Neural progenitor cell (in vitro differentiated cells): ENCODE results near the gene MAD1L1. TPM values are rescaled to one million over a fixed set of nuclear protein-coding genes. Genes with fewer than 3 reads are reported as not detected.
"Not testable (repeated sequence)": the region's sequence is repeated elsewhere in the genome, so short reads cannot be mapped to it uniquely, and the experiment has no call there.

ENCODE experiments used
- DNase-seq: peaks from one replicate; pipeline ENCODE4 v3.0.0-alpha.2; 2016; ENCODE audit warnings: low spot score
- H2AFZ ChIP-seq: fragments of 200-600 bp; sonication (generic); replicated peaks from 2 replicates; pipeline ENCODE4 v1.6.1; 2016; ENCODE audit warnings: antibody characterized with exemption
- H3F3A ChIP-seq: fragments of 200-600 bp; sonication (generic); 2 replicates; pipeline ENCODE4 v1.6.1; 2016; ENCODE audit warnings: antibody characterized with exemption, low read depth
- H3K27ac ChIP-seq: fragments of 200-600 bp; sonication (generic); 2 replicates; pipeline ENCODE4 v1.5.1; 2016; ENCODE audit warnings: mild to moderate bottlenecking
- H3K27me3 ChIP-seq: fragments of 200-600 bp; sonication (generic); 2 replicates; pipeline ENCODE4 v1.6.1; 2016; ENCODE audit warnings: mild to moderate bottlenecking, moderate library complexity
- H3K36me3 ChIP-seq: fragments of 200-600 bp; sonication (generic); 2 replicates; pipeline ENCODE4 v1.5.1; 2016
- H3K4me1 ChIP-seq: fragments of 200-600 bp; sonication (generic); 2 replicates; pipeline ENCODE4 v1.6.1; 2016; ENCODE audit warnings: mixed run types
- H3K4me2 ChIP-seq: fragments of 200-600 bp; sonication (generic); 2 replicates; pipeline ENCODE4 v1.6.1; 2016
- H3K4me3 ChIP-seq: fragments of 200-600 bp; sonication (generic); 2 replicates; pipeline ENCODE4 v1.5.1; 2016
- H3K79me2 ChIP-seq: fragments of 200-600 bp; sonication (generic); 2 replicates; pipeline ENCODE4 v1.6.1; 2016; ENCODE audit warnings: low read depth
- H3K9ac ChIP-seq: fragments of 200-600 bp; sonication (generic); 2 replicates; pipeline ENCODE4 v1.6.1; 2016
- H3K9me3 ChIP-seq: fragments of 200-600 bp; sonication (generic); 2 replicates; pipeline ENCODE4 v1.5.1; 2016; ENCODE audit warnings: low read depth
- H4K20me1 ChIP-seq: fragments of 200-600 bp; sonication (generic); 2 replicates; pipeline ENCODE4 v1.6.1; 2016; ENCODE audit warnings: low read depth
- H3K27ac Mint-ChIP-seq: 3 replicates; pipeline ENCODE4 v1.8.0; 2021; ENCODE audit warnings: mixed read lengths
- H3K27me3 Mint-ChIP-seq: 2 replicates; pipeline ENCODE4 v1.8.0; 2022; ENCODE audit warnings: low read depth, mild to moderate bottlenecking, inconsistent platforms, moderate library complexity, mixed read lengths; ENCODE audit not compliant: insufficient read depth
- H3K36me3 Mint-ChIP-seq: 3 replicates; pipeline ENCODE4 v1.8.0; 2021; ENCODE audit warnings: mixed read lengths
- H3K4me1 Mint-ChIP-seq: 3 replicates; pipeline ENCODE4 v1.8.0; 2021; ENCODE audit warnings: mixed read lengths
- H3K4me3 Mint-ChIP-seq: 3 replicates; pipeline ENCODE4 v1.8.0; 2021; ENCODE audit warnings: mild to moderate bottlenecking, moderate library complexity, mixed read lengths
- H3K9me3 Mint-ChIP-seq: 3 replicates; pipeline ENCODE4 v1.8.0; 2020; ENCODE audit warnings: mixed read lengths
- EZH2 ChIP-seq: fragments of 200-600 bp; sonication (generic); IDR thresholded peaks from 2 replicates; pipeline ENCODE4 v1.6.1; 2017; ENCODE audit warnings: antibody characterized with exemption, mild to moderate bottlenecking, moderate library complexity
- EZH2phosphoT487 ChIP-seq: fragments of 200-600 bp; sonication (generic); IDR thresholded peaks from 2 replicates; pipeline ENCODE4 v1.6.1; 2017; ENCODE audit warnings: antibody characterized with exemption
- total RNA-seq: library from RNA; depleted of rRNA; stranded (reverse); fragments of >200 nt; gene quantifications from 2 replicates; pipeline ENCODE4 v1.2.3, GENCODE V29; 2015; ENCODE audit warnings: low replicate concordance
- TF ChIP-seq, protein P1 (sequence below): fragments of 200-600 bp; sonication (generic); IDR thresholded peaks from 2 replicates; pipeline ENCODE4 v1.5.1; 2017; ENCODE audit warnings: antibody characterized with exemption, mild to moderate bottlenecking

MAD1L1 gene
- total RNA-seq, 1 donor from 2014 or later, result 23.7 TPM

- Mint-ChIP-seq H3K4me3 (no peak overlapping the region), H3K27ac (no peak overlapping the region), H3K9me3 (peaks cover 27% of the 10 kb centered on the region), H3K36me3 (peaks cover 22% of the 10 kb centered on the region), H3K4me1 (no peaks in the 10 kb centered on the region), H3K27me3 (peaks cover 3% of the 10 kb centered on the region)
- H3K36me3 ChIP-seq, result no peaks in the 10 kb centered on the region
- no peaks in the 10 kb centered on the region for H3K27me3 ChIP-seq
- no peak overlapping the region for H3K27ac ChIP-seq
- no peaks in the 10 kb centered on the region for H3K4me1 ChIP-seq
- no peak overlapping the region for H2AFZ ChIP-seq
- H3K9me3 ChIP-seq, result no peaks in the 10 kb centered on the region
- H3K79me2 ChIP-seq, result no peaks in the 10 kb centered on the region
- H3K4me3 ChIP-seq, result no peak overlapping the region
- no peak for DNase-seq
- no peaks in the 10 kb centered on the region for H3F3A ChIP-seq
- TF ChIP-seq EZH2phosphoT487 (no peak), EZH2 (no peak)
- TF ChIP-seq, protein P1, sequence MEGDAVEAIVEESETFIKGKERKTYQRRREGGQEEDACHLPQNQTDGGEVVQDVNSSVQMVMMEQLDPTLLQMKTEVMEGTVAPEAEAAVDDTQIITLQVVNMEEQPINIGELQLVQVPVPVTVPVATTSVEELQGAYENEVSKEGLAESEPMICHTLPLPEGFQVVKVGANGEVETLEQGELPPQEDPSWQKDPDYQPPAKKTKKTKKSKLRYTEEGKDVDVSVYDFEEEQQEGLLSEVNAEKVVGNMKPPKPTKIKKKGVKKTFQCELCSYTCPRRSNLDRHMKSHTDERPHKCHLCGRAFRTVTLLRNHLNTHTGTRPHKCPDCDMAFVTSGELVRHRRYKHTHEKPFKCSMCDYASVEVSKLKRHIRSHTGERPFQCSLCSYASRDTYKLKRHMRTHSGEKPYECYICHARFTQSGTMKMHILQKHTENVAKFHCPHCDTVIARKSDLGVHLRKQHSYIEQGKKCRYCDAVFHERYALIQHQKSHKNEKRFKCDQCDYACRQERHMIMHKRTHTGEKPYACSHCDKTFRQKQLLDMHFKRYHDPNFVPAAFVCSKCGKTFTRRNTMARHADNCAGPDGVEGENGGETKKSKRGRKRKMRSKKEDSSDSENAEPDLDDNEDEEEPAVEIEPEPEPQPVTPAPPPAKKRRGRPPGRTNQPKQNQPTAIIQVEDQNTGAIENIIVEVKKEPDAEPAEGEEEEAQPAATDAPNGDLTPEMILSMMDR, result no peak
- no peak overlapping the region for H3K4me2 ChIP-seq
- no peaks in the 10 kb centered on the region for H4K20me1 ChIP-seq
- H3K9ac ChIP-seq, result no peak overlapping the region
Measured at GRCh38 chr7:1829111-1829510, 403.6 kb downstream of the MAD1L1 start.

DNA sequence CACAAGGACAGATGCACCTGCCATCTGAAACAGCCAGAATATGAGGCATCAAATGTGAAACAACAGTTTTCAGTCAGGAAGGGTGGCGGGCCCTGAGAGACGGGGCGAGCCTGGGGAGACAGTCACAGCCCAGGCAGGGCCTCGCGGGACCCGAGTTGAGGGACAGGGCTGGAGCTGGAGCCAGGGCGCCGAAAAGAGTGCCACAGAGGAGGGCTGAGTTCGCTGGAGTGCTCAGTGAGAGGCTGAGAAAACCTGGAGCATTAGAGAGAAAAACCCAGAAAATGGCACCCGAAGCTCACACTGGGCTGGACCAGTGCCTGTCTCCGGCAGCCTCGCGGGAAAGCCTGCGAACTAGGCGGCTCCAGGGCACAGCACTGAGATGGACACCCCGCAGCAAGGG lies 404.6 kb downstream of the MAD1L1 start:
- not testable (repeated sequence) for H4K20me1 ChIP-seq, H3K4me3 ChIP-seq, H3K27me3 ChIP-seq, H3K4me1 ChIP-seq, H3K4me3 Mint-ChIP-seq, H3K9me3 ChIP-seq, H3K4me2 ChIP-seq, DNase-seq, H3K27me3 Mint-ChIP-seq, H3K9ac ChIP-seq, H3K4me1 Mint-ChIP-seq, H3F3A ChIP-seq, H3K79me2 ChIP-seq, H3K27ac Mint-ChIP-seq, H3K27ac ChIP-seq, H2AFZ ChIP-seq, H3K36me3 ChIP-seq
- H3K36me3 Mint-ChIP-seq, result peaks cover 20% of the 10 kb centered on the region
- H3K9me3 Mint-ChIP-seq, result peaks cover 22% of the 10 kb centered on the region

- Mint-ChIP-seq H3K9me3 (peaks cover 22% of the 10 kb centered on the region), H3K36me3 (peaks cover 18% of the 10 kb centered on the region)
- not testable (repeated sequence) for H3K27me3 ChIP-seq, H4K20me1 ChIP-seq, H3K4me3 ChIP-seq, H3K4me1 ChIP-seq, H3F3A ChIP-seq, H3K4me1 Mint-ChIP-seq, H3K27ac ChIP-seq, DNase-seq, H2AFZ ChIP-seq, H3K9me3 ChIP-seq, H3K4me2 ChIP-seq, H3K79me2 ChIP-seq, H3K27ac Mint-ChIP-seq, H3K4me3 Mint-ChIP-seq, H3K9ac ChIP-seq, H3K36me3 ChIP-seq, H3K27me3 Mint-ChIP-seq
Measured at GRCh38 chr7:1827521-1827981, 405.2 kb downstream of the MAD1L1 start.

GRCh38 chr7:1826931-1827330 lies 405.8 kb downstream of the MAD1L1 start:
- peaks cover 17% of the 10 kb centered on the region for H3K36me3 Mint-ChIP-seq
- H3K27ac ChIP-seq, H4K20me1 ChIP-seq, H3K36me3 ChIP-seq, H3K9me3 ChIP-seq, H3K4me1 ChIP-seq, H3K9ac ChIP-seq, H3K79me2 ChIP-seq, H2AFZ ChIP-seq, H3K4me3 Mint-ChIP-seq, H3K4me1 Mint-ChIP-seq, H3K27ac Mint-ChIP-seq, H3K27me3 ChIP-seq, H3K4me2 ChIP-seq, DNase-seq, H3F3A ChIP-seq, H3K4me3 ChIP-seq, H3K27me3 Mint-ChIP-seq: not testable (repeated sequence)
- H3K9me3 Mint-ChIP-seq, result peaks cover 19% of the 10 kb centered on the region

- Histone ChIP-seq H3K4me2 (no peak overlapping the region), H3K9me3 (no peaks in the 10 kb centered on the region), H3K79me2 (no peaks in the 10 kb centered on the region), H3F3A (no peaks in the 10 kb centered on the region), H3K4me1 (no peaks in the 10 kb centered on the region), H3K27me3 (no peaks in the 10 kb centered on the region), H4K20me1 (no peaks in the 10 kb centered on the region), H3K27ac (no peak overlapping the region), H2AFZ (no peak overlapping the region), H3K36me3 (no peaks in the 10 kb centered on the region), H3K4me3 (no peak overlapping the region), H3K9ac (no peak overlapping the region)
- Mint-ChIP-seq H3K4me1 (no peaks in the 10 kb centered on the region), H3K27me3 (peaks cover 3% of the 10 kb centered on the region), H3K36me3 (peaks cover 12% of the 10 kb centered on the region), H3K27ac (no peak overlapping the region), H3K4me3 (no peak overlapping the region), H3K9me3 (peaks cover 14% of the 10 kb centered on the region)
- DNase-seq, result no peak
- TF ChIP-seq, protein P1, result no peak
- TF ChIP-seq EZH2phosphoT487 (no peak), EZH2 (no peak)
Measured at GRCh38 chr7:1825897-1826741, 406.6 kb downstream of the MAD1L1 start.

- H2AFZ ChIP-seq, H3K27ac ChIP-seq, H3K27ac Mint-ChIP-seq, DNase-seq, H3K4me1 Mint-ChIP-seq, H3K4me2 ChIP-seq, H3F3A ChIP-seq, H3K4me3 ChIP-seq, H3K9ac ChIP-seq, H3K4me1 ChIP-seq, H3K79me2 ChIP-seq, H3K36me3 ChIP-seq, H3K4me3 Mint-ChIP-seq, H3K27me3 ChIP-seq, H3K27me3 Mint-ChIP-seq, H4K20me1 ChIP-seq, H3K9me3 ChIP-seq: not testable (repeated sequence)
- Mint-ChIP-seq H3K36me3 (peaks cover 11% of the 10 kb centered on the region), H3K9me3 (peaks cover 11% of the 10 kb centered on the region)
Measured at GRCh38 chr7:1825647-1825896, 407.2 kb downstream of the MAD1L1 start.
